ENCODE data around the gene SENP2. TPM values are rescaled to one million over a fixed set of nuclear protein-coding genes. Genes with fewer than 3 reads are reported as not detected.

SENP2 gene
- 18.2 and 28.1 TPM in 2 replicates for polyA plus RNA-seq (2011; rRNA removed)
- polyA minus RNA-seq (2011; rRNA and poly(A)+ RNA removed): 9.0 and 17.1 TPM in 2 replicates

DNA sequence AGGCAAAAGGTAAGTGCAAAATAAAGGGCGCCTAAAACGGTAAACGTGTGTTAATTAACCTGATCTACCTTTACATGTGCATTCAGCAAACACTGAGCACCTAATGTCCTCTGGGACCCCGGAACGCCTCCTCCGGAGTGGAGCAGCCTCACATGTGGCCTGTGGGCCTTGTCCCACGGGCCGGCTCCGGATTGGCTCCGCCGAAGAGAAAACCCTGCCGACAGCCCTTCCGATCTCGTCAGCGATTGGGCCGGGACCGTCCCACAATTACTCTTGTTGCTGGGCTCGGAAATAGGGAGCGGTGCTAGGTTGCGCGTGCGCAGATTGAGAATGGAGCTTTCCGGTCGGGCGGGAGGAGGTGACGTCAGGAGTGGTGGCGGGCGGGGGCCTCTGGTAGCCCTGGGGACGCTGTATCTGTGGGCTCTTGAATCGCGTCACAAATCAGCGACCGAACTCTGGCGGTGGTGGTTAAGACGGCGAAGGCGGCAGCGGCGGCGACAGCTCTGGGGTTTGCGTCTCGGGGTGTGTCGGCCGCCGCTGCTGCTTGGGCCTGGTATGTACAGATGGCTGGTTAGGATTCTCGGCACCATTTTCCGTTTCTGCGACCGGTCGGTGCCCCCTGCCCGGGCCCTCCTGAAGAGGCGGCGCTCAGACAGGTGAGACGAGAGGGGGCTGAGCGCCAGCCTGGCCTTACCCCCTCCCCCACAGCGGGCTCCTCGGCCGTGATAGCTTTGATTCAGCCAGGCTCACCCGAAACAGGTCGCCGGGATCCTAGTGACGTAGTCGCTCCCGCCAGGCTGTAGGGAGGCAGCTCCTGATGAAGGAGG lies at the start of gene SENP2:
Gene SENP2 (plus strand): TSS at position 437 of the 827 bp plus-strand sequence. CDS start 119 bp downstream, at position 556.
- DNase-seq (ENCODE audit: low read depth, low spot score): peak; percentile 97
- Histone ChIP-seq H3K9me3 (ENCODE audit: control insufficient read depth, insufficient read depth, low read length) (no peaks in the 10 kb centered on the region; the same call in 1 of the 2 replicates), H3K27ac (ENCODE audit: low read depth, low read length) (peak within 1 kb of the TSS; percentile 89), H3K4me3 (ENCODE audit: low read depth, low read length) (peak within 1 kb of the TSS; percentile 91), H3K27me3 (ENCODE audit: control insufficient read depth, insufficient read depth, low read length) (no peaks in the 10 kb centered on the region)
- TF ChIP-seq, protein P1, sequence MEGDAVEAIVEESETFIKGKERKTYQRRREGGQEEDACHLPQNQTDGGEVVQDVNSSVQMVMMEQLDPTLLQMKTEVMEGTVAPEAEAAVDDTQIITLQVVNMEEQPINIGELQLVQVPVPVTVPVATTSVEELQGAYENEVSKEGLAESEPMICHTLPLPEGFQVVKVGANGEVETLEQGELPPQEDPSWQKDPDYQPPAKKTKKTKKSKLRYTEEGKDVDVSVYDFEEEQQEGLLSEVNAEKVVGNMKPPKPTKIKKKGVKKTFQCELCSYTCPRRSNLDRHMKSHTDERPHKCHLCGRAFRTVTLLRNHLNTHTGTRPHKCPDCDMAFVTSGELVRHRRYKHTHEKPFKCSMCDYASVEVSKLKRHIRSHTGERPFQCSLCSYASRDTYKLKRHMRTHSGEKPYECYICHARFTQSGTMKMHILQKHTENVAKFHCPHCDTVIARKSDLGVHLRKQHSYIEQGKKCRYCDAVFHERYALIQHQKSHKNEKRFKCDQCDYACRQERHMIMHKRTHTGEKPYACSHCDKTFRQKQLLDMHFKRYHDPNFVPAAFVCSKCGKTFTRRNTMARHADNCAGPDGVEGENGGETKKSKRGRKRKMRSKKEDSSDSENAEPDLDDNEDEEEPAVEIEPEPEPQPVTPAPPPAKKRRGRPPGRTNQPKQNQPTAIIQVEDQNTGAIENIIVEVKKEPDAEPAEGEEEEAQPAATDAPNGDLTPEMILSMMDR (IDR thresholded peaks at IDR 0.05; ENCODE audit: low read depth, low read length): no peak
- CTCF ChIA-PET: interaction anchor here (0.6 to 2.9 kb wide), 7 partner anchors 11 to 233 kb away, joined by 3 to 16 read pairs (median 3); no protein-coding TSS in a partner anchor
- POLR2A ChIA-PET: interaction anchor here (0.5 to 1.4 kb wide), 11 partner anchors 12 to 984 kb away, joined by 3 to 5 read pairs (median 3); partner anchors contain the start of genes DNAJB11, ETV5 and TMEM41A

DNA sequence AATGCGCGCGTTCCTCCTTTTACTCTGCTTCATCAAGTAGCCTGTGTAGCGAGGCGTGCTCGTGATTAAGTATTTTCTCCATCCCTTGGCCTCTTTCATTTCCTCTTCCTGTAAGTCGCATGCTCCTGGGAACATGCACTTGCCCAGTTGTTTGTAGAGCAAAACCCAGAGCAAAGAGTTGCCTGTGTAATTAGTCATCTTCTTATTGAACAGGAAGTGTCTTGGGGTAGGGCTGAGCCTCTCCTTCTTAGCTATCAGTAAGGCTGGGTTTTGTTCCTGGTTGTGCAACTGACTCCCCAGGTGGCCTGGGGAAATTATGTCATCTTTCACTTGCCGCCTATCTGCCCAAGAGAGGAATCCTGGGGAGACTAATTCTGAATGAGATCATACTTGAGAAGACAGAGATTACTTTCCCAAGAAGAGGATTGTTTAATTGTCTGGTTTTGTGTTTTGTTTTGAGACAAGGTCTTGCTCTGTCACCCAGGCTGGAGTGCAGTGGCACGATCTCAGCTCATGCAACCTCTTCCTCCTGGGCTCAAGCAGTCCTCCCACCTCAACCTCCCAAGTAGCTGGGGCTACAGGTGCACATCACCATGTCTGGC lies 48.6 kb upstream of the SENP2 start:
- ChIA-PET POLR2A (no interaction called here), CTCF (no interaction called here)
- H3K4me3 ChIP-seq (ENCODE audit: low read depth, low read length): no peak overlapping the region
- no peaks in the 10 kb centered on the region for H3K9me3 ChIP-seq (ENCODE audit: control insufficient read depth, insufficient read depth, low read length)
- H3K27me3 ChIP-seq (ENCODE audit: control insufficient read depth, insufficient read depth, low read length): no peaks in the 10 kb centered on the region
- DNase-seq (ENCODE audit: low read depth, low spot score): no peak
- TF ChIP-seq, protein P1 (IDR thresholded peaks at IDR 0.05; ENCODE audit: low read depth, low read length): no peak
- H3K27ac ChIP-seq (ENCODE audit: low read depth, low read length): no peak overlapping the region

DNA sequence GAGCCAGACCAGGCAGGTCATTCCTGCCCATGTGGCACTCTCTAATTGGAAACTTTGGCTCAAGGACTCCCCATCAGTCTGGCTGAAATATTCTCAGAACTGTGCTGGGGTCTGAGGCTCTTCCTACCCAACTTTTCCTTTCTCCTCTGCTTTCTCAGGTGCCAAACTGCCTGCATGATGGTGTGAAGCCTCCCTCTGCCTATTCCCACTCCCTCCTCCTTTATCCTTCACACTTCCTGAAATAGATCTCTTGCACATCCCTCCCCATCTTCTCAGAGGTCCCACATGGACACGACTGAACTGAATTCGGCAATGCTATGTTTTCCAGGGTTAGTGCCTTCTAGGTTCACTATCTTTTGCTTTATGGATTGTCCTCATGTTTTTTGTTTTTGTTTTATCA lies 46.2 kb upstream of the SENP2 start:
- H3K27ac ChIP-seq (ENCODE audit: low read depth, low read length): no peak overlapping the region
- TF ChIP-seq, protein P1 (IDR thresholded peaks at IDR 0.05; ENCODE audit: low read depth, low read length): no peak
- H3K4me3 ChIP-seq (ENCODE audit: low read depth, low read length): no peak overlapping the region
- no peaks in the 10 kb centered on the region for H3K27me3 ChIP-seq (ENCODE audit: control insufficient read depth, insufficient read depth, low read length)
- no peak for DNase-seq (ENCODE audit: low read depth, low spot score)
- no peaks in the 10 kb centered on the region for H3K9me3 ChIP-seq (ENCODE audit: control insufficient read depth, insufficient read depth, low read length)
- ChIA-PET POLR2A (no interaction called here), CTCF (no interaction called here)

DNA sequence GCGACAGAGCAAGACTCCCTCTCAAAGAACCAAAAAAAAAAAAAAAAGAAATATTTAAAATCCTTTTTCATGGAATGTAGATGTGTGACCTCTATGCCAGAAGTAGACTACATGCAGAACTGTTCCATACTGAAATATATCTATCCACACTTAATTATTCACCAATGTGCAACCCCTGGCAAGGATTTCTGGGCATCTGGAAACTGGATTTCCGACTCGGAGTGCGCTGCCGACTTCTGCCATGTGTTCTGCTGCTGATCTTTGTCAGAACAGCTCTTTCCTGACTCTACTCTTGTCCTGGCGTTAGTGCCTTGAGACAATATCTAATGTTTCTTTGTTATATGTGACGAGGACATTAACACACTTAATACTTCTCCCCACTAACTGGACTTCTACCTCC lies 45.4 kb upstream of the SENP2 start:
- no peak overlapping the region for H3K4me3 ChIP-seq (ENCODE audit: low read depth, low read length)
- H3K9me3 ChIP-seq (ENCODE audit: control insufficient read depth, insufficient read depth, low read length): no peaks in the 10 kb centered on the region
- POLR2A ChIA-PET: interaction anchor here (0.6 kb wide), 1 partner anchor 17 kb away, joined by 4 read pairs; no protein-coding TSS in a partner anchor
- H3K27me3 ChIP-seq (ENCODE audit: control insufficient read depth, insufficient read depth, low read length): no peaks in the 10 kb centered on the region
- no peak overlapping the region for H3K27ac ChIP-seq (ENCODE audit: low read depth, low read length)
- TF ChIP-seq, protein P1 (IDR thresholded peaks at IDR 0.05; ENCODE audit: low read depth, low read length): no peak
- CTCF ChIA-PET: no interaction called here
- DNase-seq (ENCODE audit: low read depth, low spot score): no peak

All from AG04450 (cell line).